Heart left ventricle (tissue), 16 donors: ENCODE results near the gene VAMP5. TPM values are rescaled to one million over a fixed set of nuclear protein-coding genes. Genes with fewer than 3 reads are reported as not detected.
"Not testable (repeated sequence)": the region's sequence is repeated elsewhere in the genome, so short reads cannot be mapped to it uniquely, and the experiment has no call there.

Experiments used
- ATAC-seq, 4 donors: fragments of 200-7000 bp; cut with Tn5 transposase; one replicate each; pipeline ENCODE4 v1.9.1; 2020 to 2022; ENCODE audit warnings: moderate library complexity in 4 of 4, mild to moderate bottlenecking in 3 of 4, moderate number of reproducible peaks in 1 of 4
- DNase-seq, 5 donors: peaks; one replicate each; pipeline ENCODE4 v3.0.0-alpha.2; 2020
- H3K27ac ChIP-seq, 12 donors: fragments of 200-600 bp; sonication (generic) in 4 of 12; one replicate each; pipeline versions ENCODE4 v1.5.0 to v1.8.0; 2016 to 2022; ENCODE audit warnings: mild to moderate bottlenecking in 2 of 12
- H3K27me3 ChIP-seq, 9 donors: fragments of 200-600 bp; sonication (generic) in 2 of 9; one replicate each; pipeline versions ENCODE4 v1.5.1 to v1.8.0; 2016 to 2022; ENCODE audit warnings: mild to moderate bottlenecking in 3 of 9
- H3K36me3 ChIP-seq, 9 donors: fragments of 200-600 bp; sonication (generic) in 2 of 9; one replicate each; pipeline versions ENCODE4 v1.5.0 to v1.8.0; 2018 to 2022; ENCODE audit warnings: mild to moderate bottlenecking in 2 of 9
- H3K4me1 ChIP-seq, 12 donors: fragments of 200-600 bp; sonication (generic) in 4 of 12; one replicate each; pipeline versions ENCODE4 v1.5.0 to v1.8.0; 2016 to 2022; ENCODE audit warnings: mild to moderate bottlenecking in 3 of 12
- H3K4me3 ChIP-seq, 12 donors: fragments of 200-600 bp; sonication (generic) in 4 of 12; one replicate each; pipeline versions ENCODE4 v1.5.0 to v1.8.0; 2017 to 2022; ENCODE audit warnings: mild to moderate bottlenecking in 9 of 12, moderate library complexity in 4 of 12
- H3K9me3 ChIP-seq, 12 donors: fragments of 200-600 bp; sonication (generic) in 4 of 12; one replicate each; pipeline versions ENCODE4 v1.5.0 to v1.8.0; 2016 to 2022; ENCODE audit warnings: mild to moderate bottlenecking in 1 of 12
- POLR2A ChIP-seq, 2 donors: fragments of 450-650 bp; IDR thresholded peaks; one replicate each; pipeline ENCODE4 v1.6.1; 2017; ENCODE audit warnings: antibody characterized with exemption in 2 of 2, mild to moderate bottlenecking in 2 of 2, moderate library complexity in 2 of 2
- WGBS, 4 donors: extraction: QIAGEN DNeasy Blood & Tissue Kit in 2 of 4; methylation state at CpG; one replicate each; pipeline versions ENCODE4 v1.1.5 to v1.1.7; 2013 to 2018; 5-methylcytosine and 5-hydroxymethylcytosine counted together
- intact Hi-C, 10 donors: fragments of 100-400 bp; cut with DNase I; formaldehyde crosslinking; loops; one replicate each; pipeline versions ENCODE4 v1.11.1 to v1.14.2; 2022
- polyA plus RNA-seq, 2 donors: library from polyadenylated mRNA; stranded (reverse); fragments of 200-250 nt; gene quantifications; one replicate each; pipeline ENCODE4 v1.2.3, GENCODE V29; 2013
- total RNA-seq, 9 donors: library from RNA; depleted of rRNA in 2 of 9; stranded (reverse); fragments of >200 nt in 2 of 9; fragmentation: NEBNext Ultra II Directional in 3 of 9; extraction: Animal tissue kit (Norgen Biotek cat#: 25700) in 3 of 9; gene quantifications; one replicate each; pipeline versions ENCODE4 v1.1.0 to v1.2.4, GENCODE V29; 2016 to 2023
- TF ChIP-seq, protein P1 (sequence below), 12 donors: fragments of 200-600 bp; sonication (generic) in 4 of 12; IDR thresholded peaks; one replicate each; pipeline versions ENCODE4 v1.5.0 to v1.8.0; 2018 to 2022; ENCODE audit warnings: antibody characterized with exemption in 12 of 12, mild to moderate bottlenecking in 5 of 12
- donor health status: ischemic (EF 13 %, LVEDD 7.1; RV severe dilation, severe dysfunction).
- donor health status: healthy with polysubstance abuse.
- donor health status: DM: no; HTN: yes; CAD: no.
- donor health status: DM: no; HTN: no; CAD: no.
- donor health status: ischemic (EF 25% LVEDD 6.9; RV normal size, moderate dysfunction).
- donor health status: ischemic (EF 25% LVEDD 5.7; RV mildly dilated, moderate dysfunction).
- donor health status: healthy.
- donor health status: DM: yes; HTN: yes; CAD: no.
- donor health status: ischemic (EF 35%, LVEDD 5.7; RV mildly dilated, moderate dysfunction).
- donor health status: nonischemic (EF 11% LVEDD 7.7; RV severe dilation, severe dysfunction).
- donor health status: DM: yes; HTN: yes; CAD: no.
- donor health status: PGD.
- donor health status: ischemic (EF 29% LVEDD 5.4; RV normal size, mild dysfunction).
- donor health status: nonischemic (EF 23%, LVEDD 6.1; RV moderate dilation, normal function).

Gene VAMP5
- total and polyA plus RNA-seq, 11 donors: 21.0 to 186 (median 45.2) TPM

DNA sequence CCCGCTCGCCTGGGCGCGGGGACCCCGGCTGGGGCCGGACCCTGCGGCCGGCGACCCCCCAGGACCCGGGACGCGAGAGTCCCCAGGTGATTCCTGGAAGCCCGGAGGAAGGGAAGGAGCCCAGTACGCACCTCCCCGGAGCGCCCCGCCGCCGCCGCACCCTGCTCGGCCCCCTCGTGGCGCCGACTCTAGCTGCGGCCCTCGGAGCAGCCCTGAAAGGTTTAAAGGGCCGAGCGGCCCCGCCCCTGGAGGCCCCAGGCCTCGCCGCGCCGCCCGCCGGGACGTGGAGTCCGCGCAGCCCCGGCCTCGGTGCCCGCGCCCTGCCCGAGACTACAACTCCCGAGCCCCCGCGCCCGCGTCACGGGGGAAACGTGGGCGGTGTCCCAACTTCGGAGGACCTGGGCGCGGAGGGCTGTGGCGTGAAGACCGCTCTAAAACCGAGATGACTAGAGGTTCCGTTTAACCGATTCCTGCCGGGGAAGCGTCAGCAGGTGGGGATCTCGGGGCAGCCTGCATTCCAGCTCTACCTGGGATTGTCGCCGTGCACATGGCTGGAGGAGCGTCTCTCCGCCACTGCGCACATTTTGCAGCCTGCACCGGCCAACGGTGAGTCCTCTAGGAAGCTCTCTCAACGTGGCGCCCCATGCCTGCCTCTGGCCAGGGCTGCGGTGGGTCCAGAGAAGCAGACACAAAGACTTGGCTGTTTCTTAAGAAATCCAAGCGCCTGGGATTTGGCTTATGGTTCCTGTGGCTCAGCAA lies 18.4 kb downstream of the VAMP5 start, which contains the start of gene TMEM150A:
TSS of gene TMEM150A (minus strand) at position 223 of the 759 bp plus-strand sequence. CDS start 750 bp downstream, outside the sequence.
- WGBS, 4 donors: 0 to 1% (median 0%) methylated on average over 43 to 73 of the region's 73 CpGs
- Histone ChIP-seq H3K4me1 (peaks cover 0 to 61% (median 48%) of the 10 kb centered on the region in 12 donors), H3K27ac (peak within 1 kb of the TSS; percentile 78 to 93 (median 88)), H3K27me3 (no peaks in the 10 kb centered on the region), H3K9me3 (no peaks in the 10 kb centered on the region), H3K36me3 (peaks cover 0 to 40% (median 23%) of the 10 kb centered on the region in 9 donors), H3K4me3 (peak within 1 kb of the TSS; percentile 59 to 87 (median 77))
- intact Hi-C loops: loop anchor here in 4 of 10 donors (2.0 to 5.0 kb wide), 3 partner anchors 35 to 42 kb away; partner anchors contain the start of gene GGCX (in 3 of the 4)
- ATAC-seq: peak; percentile 83 to 96 (median 94)
- peak; percentile 95 to 98 (median 96) for DNase-seq
- peak; percentile 56 to 97 for TF ChIP-seq POLR2A (IDR thresholded peaks at IDR 0.05)
- TF ChIP-seq, protein P1, sequence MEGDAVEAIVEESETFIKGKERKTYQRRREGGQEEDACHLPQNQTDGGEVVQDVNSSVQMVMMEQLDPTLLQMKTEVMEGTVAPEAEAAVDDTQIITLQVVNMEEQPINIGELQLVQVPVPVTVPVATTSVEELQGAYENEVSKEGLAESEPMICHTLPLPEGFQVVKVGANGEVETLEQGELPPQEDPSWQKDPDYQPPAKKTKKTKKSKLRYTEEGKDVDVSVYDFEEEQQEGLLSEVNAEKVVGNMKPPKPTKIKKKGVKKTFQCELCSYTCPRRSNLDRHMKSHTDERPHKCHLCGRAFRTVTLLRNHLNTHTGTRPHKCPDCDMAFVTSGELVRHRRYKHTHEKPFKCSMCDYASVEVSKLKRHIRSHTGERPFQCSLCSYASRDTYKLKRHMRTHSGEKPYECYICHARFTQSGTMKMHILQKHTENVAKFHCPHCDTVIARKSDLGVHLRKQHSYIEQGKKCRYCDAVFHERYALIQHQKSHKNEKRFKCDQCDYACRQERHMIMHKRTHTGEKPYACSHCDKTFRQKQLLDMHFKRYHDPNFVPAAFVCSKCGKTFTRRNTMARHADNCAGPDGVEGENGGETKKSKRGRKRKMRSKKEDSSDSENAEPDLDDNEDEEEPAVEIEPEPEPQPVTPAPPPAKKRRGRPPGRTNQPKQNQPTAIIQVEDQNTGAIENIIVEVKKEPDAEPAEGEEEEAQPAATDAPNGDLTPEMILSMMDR (IDR thresholded peaks at IDR 0.05): peak; percentile 12 to 67 (median 48)

DNA sequence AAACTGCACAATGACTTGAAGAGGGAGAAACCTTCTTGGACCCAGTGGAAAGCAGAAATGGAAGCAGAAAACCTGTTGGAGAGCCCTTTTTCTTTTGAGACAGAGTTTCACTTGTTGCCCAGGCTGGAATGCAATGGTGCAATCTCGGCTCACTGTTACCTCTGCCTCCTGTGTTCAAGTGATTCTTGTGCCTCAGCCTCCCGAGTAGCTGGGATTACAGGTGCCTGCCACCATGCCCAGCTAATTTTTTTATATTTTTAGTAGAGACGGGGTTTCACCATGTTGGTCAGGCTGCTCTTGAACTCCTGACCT lies 19.9 kb downstream of the VAMP5 start:
- intact Hi-C loops: loop anchor here in 3 of 10 donors (5.0 kb wide), 2 partner anchors 37 to 42 kb away; partner anchors contain the start of gene GGCX (in 2 of the 3)
- H3K36me3 ChIP-seq: peaks cover 0 to 40% (median 19%) of the 10 kb centered on the region in 9 donors

DNA sequence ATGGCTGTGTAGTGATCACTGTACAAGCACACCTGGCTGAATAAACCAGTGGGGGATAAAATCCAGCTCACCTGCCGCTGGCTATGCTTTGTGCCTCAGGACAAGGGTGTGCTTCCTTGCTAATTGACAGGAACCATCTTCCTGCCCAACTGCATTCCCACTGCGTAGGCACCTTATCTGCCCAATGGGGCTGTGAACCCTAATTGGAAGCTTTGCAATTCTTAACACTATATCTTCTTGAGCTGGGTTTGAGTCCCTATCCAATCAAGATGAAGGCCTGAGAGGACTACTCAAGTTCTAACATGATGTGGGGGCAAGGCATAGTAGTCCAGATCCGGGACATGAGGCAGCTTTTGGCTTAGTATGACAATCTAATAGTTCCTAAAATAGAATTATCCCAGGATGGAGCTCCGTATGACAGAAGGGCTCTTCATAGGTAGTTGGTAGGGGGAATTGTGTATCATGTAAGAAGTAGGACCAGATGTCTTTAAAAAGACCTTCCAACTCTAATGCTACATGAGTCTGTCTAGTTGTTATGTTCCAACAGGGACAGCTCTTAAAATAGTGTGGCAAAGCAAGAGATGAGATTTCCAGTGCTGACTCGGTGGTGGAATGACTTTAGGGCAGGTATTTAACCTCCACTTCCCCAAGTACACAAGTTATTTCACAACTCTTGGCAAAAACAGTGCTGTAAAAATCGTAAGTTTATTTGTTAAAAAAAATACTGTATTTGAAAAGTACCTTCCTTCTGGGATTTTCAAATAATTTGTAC lies 20.5 kb downstream of the VAMP5 start:
- DNase-seq: peak in 1 of 5 donors; percentile 11
- peak in 1 of 4 donors; percentile 3 for ATAC-seq
- Histone ChIP-seq H3K9me3 (no peaks in the 10 kb centered on the region), H3K36me3 (peaks cover 0 to 38% (median 21%) of the 10 kb centered on the region in 9 donors), H3K4me1 (peaks cover 0 to 78% (median 55%) of the 10 kb centered on the region in 12 donors), H3K27me3 (no peaks in the 10 kb centered on the region), H3K27ac (peak overlapping the region; percentile 10 to 90 (median 78)), H3K4me3 (peak overlapping the region in 3 of 12 donors; percentile 7 to 77 (median 77))
- intact Hi-C loops: loop anchor here in 3 of 10 donors (5.0 kb wide), 3 partner anchors 37 to 182 kb away; partner anchors contain the start of gene GGCX (in 2 of the 3)
- WGBS, 4 donors: 46 to 51% (median 48%) methylated on average over 6 of the region's 6 CpGs
- TF ChIP-seq POLR2A (IDR thresholded peaks at IDR 0.05): no peak
- TF ChIP-seq, protein P1 (IDR thresholded peaks at IDR 0.05): no peak

More for the DNA sequence above, 19.9 kb downstream of the VAMP5 start:
- DNase-seq, H3K9me3 ChIP-seq, H3K27me3 ChIP-seq, ATAC-seq: not testable (repeated sequence)
- H3K4me3 ChIP-seq: peak overlapping the region in 7 of 12 donors; percentile 66 to 84 (median 77)
- 78 to 90% (median 87%) methylated on average over 3 of the region's 3 CpGs for WGBS, 4 donors
- H3K4me1 ChIP-seq: peaks cover 0 to 74% (median 54%) of the 10 kb centered on the region in 12 donors
- peak overlapping the region in 11 of 12 donors; percentile 15 to 90 (median 79) for H3K27ac ChIP-seq

DNA sequence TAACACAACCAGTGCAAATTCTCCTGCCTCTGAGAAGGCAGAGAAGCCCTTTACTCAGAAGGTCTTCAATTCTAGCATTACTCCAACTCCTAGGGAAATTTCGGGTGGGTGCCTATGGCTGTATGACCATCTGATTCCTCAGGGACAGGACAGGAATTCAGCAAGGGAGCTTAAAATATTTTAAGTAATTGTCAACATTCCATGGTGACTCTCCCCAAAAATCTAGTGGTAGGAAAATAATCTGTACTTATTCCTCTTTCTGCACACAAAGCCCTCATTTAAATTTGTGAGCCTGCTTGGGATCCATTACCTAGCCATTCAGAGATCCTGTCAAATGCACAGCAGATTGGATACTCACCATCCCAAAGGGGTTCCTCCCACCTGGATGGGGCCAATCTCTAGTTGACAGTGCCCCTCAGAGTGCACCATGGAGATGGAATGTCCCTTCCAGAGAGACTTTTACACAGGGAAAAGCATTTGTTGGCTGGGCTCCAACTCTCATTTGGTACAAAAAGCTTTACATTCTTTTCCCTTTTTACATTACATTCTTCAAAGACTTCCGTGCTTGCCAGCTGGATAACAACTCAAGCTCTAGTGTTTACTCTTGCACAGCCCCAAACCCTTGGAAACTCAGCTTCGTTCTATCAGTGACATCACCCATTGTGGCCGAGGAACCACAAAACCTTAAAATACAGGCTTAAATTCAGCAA lies 21.3 kb downstream of the VAMP5 start:
- intact Hi-C loops: loop anchor here in 1 of 10 donors (5.0 kb wide), 1 partner anchor 183 kb away; no protein-coding TSS in a partner anchor
- Histone ChIP-seq H3K27me3 (no peaks in the 10 kb centered on the region), H3K4me3 (no peak overlapping the region), H3K36me3 (peaks cover 0 to 37% (median 21%) of the 10 kb centered on the region in 9 donors), H3K27ac (peak overlapping the region in 11 of 12 donors; percentile 10 to 90 (median 79)), H3K9me3 (no peaks in the 10 kb centered on the region), H3K4me1 (peaks cover 0 to 85% (median 60%) of the 10 kb centered on the region in 12 donors)
- DNase-seq: peak in 1 of 5 donors; percentile 12
- WGBS, 4 donors: 59 to 71% (median 62%) methylated on average over 4 of the region's 4 CpGs
- TF ChIP-seq POLR2A (IDR thresholded peaks at IDR 0.05): no peak
- TF ChIP-seq, protein P1 (IDR thresholded peaks at IDR 0.05): no peak
- ATAC-seq: no peak
